MM.1S (cell line): Measurements from ENCODE around the gene PRMT5.

Experiments
- DNase-seq: peaks from one replicate; pipeline ENCODE4 v3.0.0-alpha.2; 2015
- H2AFZ ChIP-seq: fragments of 300-600 bp; sonication (generic); 2 replicates; pipeline ENCODE4 v1.6.0; 2016; ENCODE audit warnings: antibody characterized with exemption, low read length
- H3F3A ChIP-seq: fragments of 300-600 bp; sonication (generic); 2 replicates; pipeline ENCODE4 v1.6.1; 2016; ENCODE audit warnings: mild to moderate bottlenecking, antibody characterized with exemption, low read length, moderate library complexity, mixed read lengths; ENCODE audit not compliant: insufficient read depth
- H3K27ac ChIP-seq: fragments of 300-600 bp; sonication (generic); 2 replicates; pipeline ENCODE4 v1.5.1; 2016; ENCODE audit warnings: mild to moderate bottlenecking, low read length
- H3K27me3 ChIP-seq: fragments of 300-600 bp; sonication (generic); replicated peaks from 2 replicates; pipeline ENCODE4 v1.6.0; 2016; ENCODE audit warnings: low read length; ENCODE audit not compliant: insufficient read depth
- H3K36me3 ChIP-seq: fragments of 300-600 bp; sonication (generic); replicated peaks from 2 replicates; pipeline ENCODE4 v1.6.1; 2016; ENCODE audit warnings: mild to moderate bottlenecking, low read length, mixed read lengths; ENCODE audit not compliant: insufficient read depth
- H3K4me1 ChIP-seq: fragments of 300-600 bp; sonication (generic); 2 replicates; pipeline ENCODE4 v1.6.1; 2016; ENCODE audit warnings: low read length, mixed read lengths
- H3K4me2 ChIP-seq: fragments of 300-600 bp; sonication (generic); 2 replicates; pipeline ENCODE4 v1.6.0; 2016; ENCODE audit warnings: low read depth, low read length
- H3K4me3 ChIP-seq: fragments of 300-600 bp; sonication (generic); 2 replicates; pipeline ENCODE4 v1.5.1; 2016; ENCODE audit warnings: low read length, mixed read lengths
- H3K79me2 ChIP-seq: fragments of 300-600 bp; sonication (generic); 2 replicates; pipeline ENCODE4 v1.6.1; 2016; ENCODE audit warnings: mixed run types, low read length, mixed read lengths
- H3K9ac ChIP-seq: fragments of 300-600 bp; sonication (generic); 2 replicates; pipeline ENCODE4 v1.6.1; 2016; ENCODE audit warnings: low read length, mixed read lengths
- H3K9me2 ChIP-seq: fragments of 300-600 bp; sonication (generic); replicated peaks from 2 replicates; pipeline ENCODE4 v1.6.1; 2016; ENCODE audit warnings: mild to moderate bottlenecking, low read length, mixed read lengths; ENCODE audit not compliant: insufficient read depth
- H3K9me3 ChIP-seq: fragments of 300-600 bp; sonication (generic); replicated peaks from 2 replicates; pipeline ENCODE4 v1.6.1; 2016; ENCODE audit warnings: mild to moderate bottlenecking, low read length, mixed read lengths; ENCODE audit not compliant: insufficient read depth
- H4K20me1 ChIP-seq: fragments of 300-600 bp; sonication (generic); 2 replicates; pipeline ENCODE4 v1.6.1; 2016; ENCODE audit warnings: mild to moderate bottlenecking, low read length, moderate library complexity, mixed read lengths; ENCODE audit not compliant: insufficient read depth
- CTCF ChIP-seq: fragments of 300-600 bp; sonication (generic); IDR thresholded peaks from 2 replicates; pipeline ENCODE4 v1.5.1; 2016; ENCODE audit warnings: antibody characterized with exemption, low read length, mixed read lengths
- EZH2 ChIP-seq: fragments of 300-600 bp; sonication (generic); optimal IDR thresholded peaks from 2 replicates; pipeline ENCODE3; 2017; ENCODE audit warnings: low read depth, mild to moderate bottlenecking, antibody characterized with exemption, low read length, mixed read lengths
- EZH2phosphoT487 ChIP-seq: fragments of 300-600 bp; sonication (generic); IDR thresholded peaks from 2 replicates; pipeline ENCODE4 v1.6.1; 2018; ENCODE audit warnings: antibody characterized with exemption, low read length

PRMT5 gene

GRCh38 chr14:22903742-22904087, 25.5 kb downstream of the PRMT5 start:
- no peaks in the 10 kb centered on the region for H4K20me1 ChIP-seq
- no peaks in the 10 kb centered on the region for H3K9me3 ChIP-seq
- no peaks in the 10 kb centered on the region for H3K27me3 ChIP-seq
- no peak for DNase-seq
- no peak overlapping the region for H3K9ac ChIP-seq
- H3K79me2 ChIP-seq: no peaks in the 10 kb centered on the region
- no peaks in the 10 kb centered on the region for H3K9me2 ChIP-seq
- no peaks in the 10 kb centered on the region for H3K36me3 ChIP-seq
- H3K27ac ChIP-seq: no peak overlapping the region
- no peaks in the 10 kb centered on the region for H3K4me1 ChIP-seq
- H3F3A ChIP-seq: no peaks in the 10 kb centered on the region
- H3K4me2 ChIP-seq: no peak overlapping the region
- TF ChIP-seq EZH2phosphoT487 (no peak), EZH2 (no peak), CTCF (no peak)
- no peak overlapping the region for H3K4me3 ChIP-seq
- H2AFZ ChIP-seq: no peak overlapping the region

DNA sequence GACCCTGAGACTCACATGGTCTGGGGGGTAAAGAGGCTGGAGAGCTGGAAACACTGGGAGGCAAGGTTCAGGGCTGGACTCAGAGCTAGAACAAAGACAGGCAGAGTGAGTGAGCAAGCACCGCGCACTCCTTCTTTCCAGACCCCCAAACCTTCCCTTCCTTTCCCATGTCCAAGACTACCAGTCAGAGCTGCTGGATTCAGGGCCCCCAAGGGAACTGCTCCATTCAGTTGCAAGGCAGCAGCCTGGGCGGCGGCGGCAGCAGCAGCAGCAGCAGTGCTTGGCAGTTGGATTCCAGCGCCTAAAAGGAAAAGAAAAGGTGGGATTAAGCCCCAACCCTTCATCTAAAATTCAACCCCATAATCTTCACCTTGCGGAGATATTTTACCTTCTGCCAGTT, 27.4 kb downstream of the PRMT5 start:
- Histone ChIP-seq H3F3A (no peaks in the 10 kb centered on the region), H3K9me2 (no peaks in the 10 kb centered on the region), H3K27me3 (no peaks in the 10 kb centered on the region), H3K4me3 (no peak overlapping the region), H4K20me1 (no peaks in the 10 kb centered on the region), H3K9ac (no peak overlapping the region), H2AFZ (no peak overlapping the region), H3K27ac (no peak overlapping the region), H3K4me1 (no peaks in the 10 kb centered on the region), H3K79me2 (no peaks in the 10 kb centered on the region), H3K36me3 (no peaks in the 10 kb centered on the region), H3K4me2 (no peak overlapping the region), H3K9me3 (no peaks in the 10 kb centered on the region)
- DNase-seq: no peak
- no peak for TF ChIP-seq EZH2
- no peak for TF ChIP-seq CTCF
- TF ChIP-seq EZH2phosphoT487: no peak

- no peaks in the 10 kb centered on the region for H3F3A ChIP-seq
- H2AFZ ChIP-seq: no peak overlapping the region
- no peaks in the 10 kb centered on the region for H3K36me3 ChIP-seq
- no peak overlapping the region for H3K4me2 ChIP-seq
- H3K79me2 ChIP-seq: no peaks in the 10 kb centered on the region
- no peaks in the 10 kb centered on the region for H3K9me2 ChIP-seq
- H3K4me1 ChIP-seq: no peaks in the 10 kb centered on the region
- H4K20me1 ChIP-seq: no peaks in the 10 kb centered on the region
- DNase-seq: peak; percentile 23
- H3K9me3 ChIP-seq: no peaks in the 10 kb centered on the region
- TF ChIP-seq EZH2phosphoT487 (no peak), CTCF (peak; percentile 35), EZH2 (no peak)
- no peak overlapping the region for H3K9ac ChIP-seq
- no peak overlapping the region for H3K4me3 ChIP-seq
- no peaks in the 10 kb centered on the region for H3K27me3 ChIP-seq
- no peak overlapping the region for H3K27ac ChIP-seq
These were observed 28.9 kb downstream of the PRMT5 start for GRCh38 chr14:22900081-22900799.
